ENCODE results near the gene HIBADH.

- TF ChIP-seq ESRRG (CRISPR knock-in tag; IDR thresholded peaks at IDR 0.05) (no peak), PPARA (CRISPR knock-in tag; IDR thresholded peaks at IDR 0.05; ENCODE audit: borderline replicate concordance) (no peak), PATZ1 (CRISPR knock-in tag; IDR thresholded peaks at IDR 0.05; ENCODE audit: borderline replicate concordance) (no peak), TCF4 (CRISPR knock-in tag; IDR thresholded peaks at IDR 0.05; ENCODE audit: borderline replicate concordance) (no peak), ZNF565 (CRISPR knock-in tag; conservative IDR thresholded peaks at IDR 0.05; ENCODE audit: low read depth) (no peak), CSDC2 (CRISPR knock-in tag; IDR thresholded peaks at IDR 0.05) (no peak)
These were observed 23.2 kb upstream of the HIBADH start for GRCh38 chr7:27685893-27686292.

Measured in SK-N-SH treated with all-trans-retinoic acid at 6 μM for 48 hours (cell line).